Measurements from ENCODE around the gene VPS33A.

DNA sequence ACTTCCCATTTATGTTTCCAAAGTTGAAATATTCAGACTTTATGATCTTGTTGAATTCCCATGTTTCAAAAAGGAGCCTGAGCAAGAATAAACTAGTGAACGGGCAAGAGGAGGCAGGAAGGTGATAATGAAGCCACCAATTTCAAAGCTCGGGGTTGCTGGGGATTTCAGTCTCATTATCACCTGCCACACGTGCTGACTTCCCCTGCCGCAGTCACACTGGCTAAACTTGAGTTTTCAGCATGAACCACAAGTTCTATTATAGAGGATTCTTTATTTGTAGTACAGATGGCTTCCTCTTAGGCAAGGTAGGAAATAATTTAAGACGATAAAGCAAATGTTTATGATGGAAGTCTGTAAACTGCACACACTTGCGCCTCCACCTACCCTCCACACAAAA is 22.3 kb downstream of the VPS33A start:
- TF ChIP-seq, protein P1, sequence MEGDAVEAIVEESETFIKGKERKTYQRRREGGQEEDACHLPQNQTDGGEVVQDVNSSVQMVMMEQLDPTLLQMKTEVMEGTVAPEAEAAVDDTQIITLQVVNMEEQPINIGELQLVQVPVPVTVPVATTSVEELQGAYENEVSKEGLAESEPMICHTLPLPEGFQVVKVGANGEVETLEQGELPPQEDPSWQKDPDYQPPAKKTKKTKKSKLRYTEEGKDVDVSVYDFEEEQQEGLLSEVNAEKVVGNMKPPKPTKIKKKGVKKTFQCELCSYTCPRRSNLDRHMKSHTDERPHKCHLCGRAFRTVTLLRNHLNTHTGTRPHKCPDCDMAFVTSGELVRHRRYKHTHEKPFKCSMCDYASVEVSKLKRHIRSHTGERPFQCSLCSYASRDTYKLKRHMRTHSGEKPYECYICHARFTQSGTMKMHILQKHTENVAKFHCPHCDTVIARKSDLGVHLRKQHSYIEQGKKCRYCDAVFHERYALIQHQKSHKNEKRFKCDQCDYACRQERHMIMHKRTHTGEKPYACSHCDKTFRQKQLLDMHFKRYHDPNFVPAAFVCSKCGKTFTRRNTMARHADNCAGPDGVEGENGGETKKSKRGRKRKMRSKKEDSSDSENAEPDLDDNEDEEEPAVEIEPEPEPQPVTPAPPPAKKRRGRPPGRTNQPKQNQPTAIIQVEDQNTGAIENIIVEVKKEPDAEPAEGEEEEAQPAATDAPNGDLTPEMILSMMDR (conservative IDR thresholded peaks at IDR 0.05; ENCODE audit: low read length), result no peak
- TF ChIP-seq EZH2phosphoT487 (IDR thresholded peaks at IDR 0.05; ENCODE audit: borderline replicate concordance, low read depth, low read length), result no peak
